GM12878 (cell line): ENCODE measurements around the gene PTX4. TPM values are rescaled to one million over a fixed set of nuclear protein-coding genes. Genes with fewer than 3 reads are reported as not detected.

ENCODE experiments used
- ATAC-seq: fragments of 200-7000 bp; cut with Tn5 transposase; 3 replicates; pipeline ENCODE4 v1.9.1; 2020; ENCODE audit warnings: mild to moderate bottlenecking, moderate library complexity
- BruUV-seq: library from RNA; stranded (reverse); fragments of 400-500 nt; replicated peaks from 2 replicates; lab custom pipeline; 2021; lab: Mats Ljungman, UMichigan
- CTCF ChIA-PET: fragments of 300-600 bp; sonication (Branson Sonifier 250); formaldehyde crosslinking; extraction: SDS; loops from one replicate; lab custom pipeline; 2021; ENCODE audit warnings: inconsistent platforms; lab: Yijun Ruan, JAX
- POLR2A ChIA-PET: fragments of 350-600 bp; formaldehyde crosslinking; extraction: SDS; loops from one replicate; lab custom pipeline; 2021; ENCODE audit warnings: inconsistent platforms; lab: Charles Lee
- RAD21 ChIA-PET: fragments of 300-600 bp; sonication (Branson Sonifier 250); formaldehyde crosslinking; loops from one replicate; lab custom pipeline; 2023; ENCODE audit warnings: antibody characterized with exemption; ENCODE audit not compliant: unreplicated experiment; lab: Charles Lee
- SMC1A ChIA-PET: fragments of 300-600 bp; sonication (Branson Sonifier 250); formaldehyde crosslinking; loops from one replicate; lab custom pipeline; 2023; ENCODE audit not compliant: unreplicated experiment, uncharacterized antibody; lab: Charles Lee
- DNase-seq: peaks from one replicate; pipeline ENCODE4 v3.0.0-alpha.2; 2011; ENCODE audit warnings: low read depth, low spot score
- FAIRE-seq: peaks from 3 replicates; lab custom pipeline; 2011; peaks lifted over from hg19 to GRCh38; lab: Jason Lieb, UNC
- H2AFZ ChIP-seq: 2 replicates; pipeline ENCODE4 v1.6.0; 2011; ENCODE audit warnings: low read depth, low read length, control low read depth; ENCODE audit not compliant: control insufficient read depth
- H3K27ac ChIP-seq: 2 replicates; pipeline ENCODE4 v1.5.1; 2011; ENCODE audit warnings: control low read depth; ENCODE audit not compliant: control insufficient read depth, insufficient read depth
- H3K27me3 ChIP-seq, 2 experiments: replicated peaks in 1 of 2; 2 replicates each; pipeline versions ENCODE4 v1.6.0 to v1.6.1; 2011; ENCODE audit warnings: low read length in 1 of 2; ENCODE audit not compliant: control insufficient read depth in 2 of 2, insufficient read depth in 2 of 2
- H3K36me3 ChIP-seq, 2 experiments: 2 replicates each; pipeline ENCODE4 v1.5.1; 2011; ENCODE audit warnings: low read length in 1 of 2; ENCODE audit not compliant: control insufficient read depth in 2 of 2, insufficient read depth in 2 of 2
- H3K4me1 ChIP-seq: 2 replicates; pipeline ENCODE4 v1.6.1; 2011; ENCODE audit warnings: mild to moderate bottlenecking, low read length, moderate library complexity, mixed read lengths; ENCODE audit not compliant: control insufficient read depth, insufficient read depth
- H3K4me2 ChIP-seq: 2 replicates; pipeline ENCODE4 v1.6.0; 2011; ENCODE audit warnings: control low read depth; ENCODE audit not compliant: control insufficient read depth, insufficient read depth
- H3K4me3 ChIP-seq: fragments of 200-600 bp; sonication (generic); 2 replicates; pipeline ENCODE4 v1.5.1; 2016
- H3K79me2 ChIP-seq: 2 replicates; pipeline ENCODE4 v1.6.0; 2011; ENCODE audit warnings: low read length; ENCODE audit not compliant: control insufficient read depth, insufficient read depth
- H3K9ac ChIP-seq: 2 replicates; pipeline ENCODE4 v1.8.0; 2011; ENCODE audit warnings: low read length, control low read depth, mixed read lengths; ENCODE audit not compliant: control insufficient read depth, insufficient read depth
- H3K9me3 ChIP-seq: replicated peaks from 3 replicates; pipeline ENCODE4 v1.5.1; 2011; ENCODE audit warnings: mild to moderate bottlenecking, low read length; ENCODE audit not compliant: control insufficient read depth, insufficient read depth
- H4K20me1 ChIP-seq: 2 replicates; pipeline ENCODE4 v1.6.0; 2011; ENCODE audit not compliant: control insufficient read depth, insufficient read depth
- BCL3 ChIP-seq: IDR thresholded peaks from 2 replicates; pipeline ENCODE4 v1.6.1; 2011; ENCODE audit warnings: borderline replicate concordance, low read depth, mild to moderate bottlenecking, moderate library complexity, low read length; ENCODE audit not compliant: insufficient read depth, poor library complexity, severe bottlenecking
- CHD2 ChIP-seq: IDR thresholded peaks from 2 replicates; pipeline ENCODE4 v1.6.1; 2011; ENCODE audit warnings: low read depth, low read length, improper control_type of control experiment, borderline replicate concordance
- E2F8 ChIP-seq: fragments of 450-650 bp; IDR thresholded peaks from 2 replicates; pipeline ENCODE4 v1.6.1; 2018; ENCODE audit warnings: mild to moderate bottlenecking, low read depth, moderate library complexity; ENCODE audit not compliant: partially characterized antibody
- HDAC6 ChIP-seq: fragments of 200-600 bp; sonication (generic); IDR thresholded peaks from one replicate; pipeline ENCODE4 v1.8.0; 2017; ENCODE audit warnings: antibody characterized with exemption; ENCODE audit not compliant: unreplicated experiment
- POLR2AphosphoS2 ChIP-seq: IDR thresholded peaks from 2 replicates; pipeline ENCODE4 v1.6.1; 2011; ENCODE audit warnings: low read depth, mild to moderate bottlenecking, low read length, improper control_type of control experiment, moderate library complexity
- SMAD1 ChIP-seq: fragments of 450-650 bp; IDR thresholded peaks from 2 replicates; pipeline ENCODE4 v1.6.1; 2018; ENCODE audit warnings: mild to moderate bottlenecking, low read depth; ENCODE audit not compliant: partially characterized antibody
- TAF1 ChIP-seq: IDR thresholded peaks from 2 replicates; pipeline ENCODE4 v1.6.1; 2011; ENCODE audit warnings: mild to moderate bottlenecking, low read depth, low read length, borderline replicate concordance
- TCF12 ChIP-seq: IDR thresholded peaks from 2 replicates; pipeline ENCODE4 v1.6.1; 2011; ENCODE audit warnings: low read depth, mild to moderate bottlenecking, low read length
- ZBED1 ChIP-seq: IDR thresholded peaks from 2 replicates; pipeline ENCODE4 v1.6.1; 2016; ENCODE audit warnings: borderline replicate concordance
- ZNF217 ChIP-seq: fragments of 450-650 bp; IDR thresholded peaks from 2 replicates; pipeline ENCODE4 v1.6.1; 2017; ENCODE audit warnings: antibody characterized with exemption, mild to moderate bottlenecking
- WGBS: methylation state at CpG from one replicate; pipeline ENCODE4 v1.1.6; 2016; ENCODE audit warnings: low lambda C conversion rate; ENCODE audit not compliant: insufficient replicate concordance, insufficient coverage; ENCODE audit errors: missing lambda C conversion rate; 5-methylcytosine and 5-hydroxymethylcytosine counted together
- in situ Hi-C: fragments of 300-500 bp; cut with MboI; formaldehyde crosslinking; loops from 9 replicates; pipeline ENCODE4 v1.14.3; 2018; ENCODE audit warnings: mixed read lengths
- intact Hi-C: fragments of 100-400 bp; cut with micrococcal nuclease; formaldehyde crosslinking; loops from one replicate; pipeline ENCODE4 v1.14.2; 2022; ENCODE audit not compliant: unreplicated experiment
- polyA plus RNA-seq, 11 experiments: library from polyadenylated mRNA; depleted of rRNA in 4 of 11; unstranded in 6 of 11; stranded (reverse) in 5 of 11; fragments of >200 nt; fragmentation: Nextera tagmentation in 4 of 11; fragmentation: Illumina TruSeq in 1 of 11; extraction: Ambion mirVana in 4 of 11; extraction: Trizol in 1 of 11; gene quantifications; 1 replicate in 1 of 11; 2 replicates in 10 of 11; pipeline versions ENCODE4 v1.2.1 to v1.2.3, GENCODE V29; 2011 to 2016; ENCODE audit warnings: inconsistent platforms in 2 of 11, missing spikeins in 2 of 11, low read depth in 1 of 11
- total RNA-seq, 4 experiments: library from RNA; depleted of rRNA in 3 of 4; stranded (reverse); fragments of >200 nt in 3 of 4; fragmentation: Illumina TruSeq in 1 of 4; extraction: Trizol in 1 of 4; gene quantifications; 2 replicates each; pipeline versions ENCODE4 v1.2.1 to v1.2.3, GENCODE V29; 2013 to 2021

Gene PTX4
- total and polyA plus RNA-seq, 10 of the 15 experiments (the other 5 are each of a cell fraction or from before 2014, with no cell fraction given): not detected

GRCh38 chr16:1532081-1532760, 43.5 kb upstream of the PTX4 start:
- FAIRE-seq (no peak), ATAC-seq (no peak), DNase-seq (no peak)
- Histone ChIP-seq H3K27ac (no peak overlapping the region), H3K4me2 (no peak overlapping the region), H2AFZ (no peak overlapping the region), H3K36me3 (no peaks in the 10 kb centered on the region), H3K9ac (no peak overlapping the region), H4K20me1 (no peaks in the 10 kb centered on the region), H3K79me2 (no peaks in the 10 kb centered on the region), H3K4me1 (no peaks in the 10 kb centered on the region), H3K4me3 (no peak overlapping the region), H3K9me3 (no peaks in the 10 kb centered on the region), H3K27me3 (no peaks in the 10 kb centered on the region; a peak in 2 of 4 replicates)
- CTCF ChIA-PET: no interaction called here
- 44% methylated on average over 28 of the region's 28 CpGs for WGBS
- POLR2A ChIA-PET: no interaction called here
- SMC1A ChIA-PET: no interaction called here
- TF ChIP-seq HDAC6 (no peak), SMAD1 (no peak), E2F8 (no peak), POLR2AphosphoS2 (no peak), TAF1 (no peak), CHD2 (no peak), TCF12 (no peak), ZBED1 (no peak), BCL3 (no peak), ZNF217 (no peak)
- intact Hi-C loops: no loop called here
- in situ Hi-C loops: no loop called here
- RAD21 ChIA-PET: no interaction called here
- BruUV-seq: no TSS peak
